ENCODE results near the gene SSB. TPM values are rescaled to one million over a fixed set of nuclear protein-coding genes. Genes with fewer than 3 reads are reported as not detected.
"Not testable (repeated sequence)": the region's sequence is repeated elsewhere in the genome, so short reads cannot be mapped to it uniquely, and the experiment has no call there.

The SSB gene
- total and polyA plus RNA-seq, 2 experiments from 2014 or later: 90.7 to 235 TPM

GRCh38 chr2:169757778-169758177 lies 40.9 kb upstream of the SSB start:
- Histone ChIP-seq H3K4me3 (no peak overlapping the region), H3K4me1 (ENCODE audit: low read depth) (no peaks in the 10 kb centered on the region), H3K36me3 (no peaks in the 10 kb centered on the region), H3K27me3 (no peaks in the 10 kb centered on the region), H3K27ac (no peak overlapping the region), H3K9me3 (ENCODE audit: low read depth) (no peaks in the 10 kb centered on the region)
- DNase-seq (ENCODE audit: low read depth in 1 of 2, low spot score in 1 of 2): no peak
- TF ChIP-seq CTCF (IDR thresholded peaks at IDR 0.05; ENCODE audit: low read depth, low read length): no peak

DNA sequence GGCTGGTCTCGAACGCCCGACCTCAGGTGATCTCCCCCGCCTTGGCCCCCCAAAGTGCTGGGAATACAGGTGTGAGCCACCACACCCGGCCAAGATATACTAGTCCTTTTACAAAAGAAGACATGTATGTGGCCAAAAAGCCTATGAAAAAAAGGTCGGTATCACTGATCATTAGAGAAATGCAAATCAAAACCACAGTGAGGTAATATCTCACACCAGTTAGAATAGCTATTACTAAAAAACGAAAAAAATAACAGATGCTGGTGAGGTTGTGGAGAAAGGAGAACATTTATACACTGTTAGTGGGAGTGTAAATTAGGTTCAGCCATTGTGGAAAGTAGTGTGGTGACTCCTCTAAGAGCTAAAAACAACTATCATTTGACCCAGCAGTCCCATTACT lies 38.7 kb upstream of the SSB start:
- H3K36me3 ChIP-seq: no peaks in the 10 kb centered on the region
- H3K4me3 ChIP-seq: no peak overlapping the region
- H3K4me1 ChIP-seq (ENCODE audit: low read depth): no peaks in the 10 kb centered on the region
- no peak overlapping the region for H3K27ac ChIP-seq
- no peak for DNase-seq (ENCODE audit: low read depth in 1 of 2, low spot score in 1 of 2)
- H3K9me3 ChIP-seq (ENCODE audit: low read depth): no peaks in the 10 kb centered on the region
- no peaks in the 10 kb centered on the region for H3K27me3 ChIP-seq
- no peak for TF ChIP-seq CTCF (IDR thresholded peaks at IDR 0.05; ENCODE audit: low read depth, low read length)

GRCh38 chr2:169760798-169761197 lies 37.9 kb upstream of the SSB start:
- H3K27me3 ChIP-seq; H3K36me3 ChIP-seq; DNase-seq (ENCODE audit: low read depth in 1 of 2, low spot score in 1 of 2); H3K4me3 ChIP-seq; H3K27ac ChIP-seq; H3K9me3 ChIP-seq (ENCODE audit: low read depth); H3K4me1 ChIP-seq (ENCODE audit: low read depth): not testable (repeated sequence)

- TF ChIP-seq CTCF (IDR thresholded peaks at IDR 0.05; ENCODE audit: low read depth, low read length): no peak
- no peak overlapping the region for H3K4me3 ChIP-seq
- H3K27me3 ChIP-seq: no peaks in the 10 kb centered on the region
- H3K27ac ChIP-seq: no peak overlapping the region
- no peaks in the 10 kb centered on the region for H3K4me1 ChIP-seq (ENCODE audit: low read depth)
- DNase-seq (ENCODE audit: low read depth in 1 of 2, low spot score in 1 of 2): no peak
- no peaks in the 10 kb centered on the region for H3K9me3 ChIP-seq (ENCODE audit: low read depth)
- no peaks in the 10 kb centered on the region for H3K36me3 ChIP-seq
Measured at GRCh38 chr2:169761251-169761969, 37.3 kb upstream of the SSB start.

GRCh38 chr2:169761970-169762292 lies 36.7 kb upstream of the SSB start:
- no peaks in the 10 kb centered on the region for H3K9me3 ChIP-seq (ENCODE audit: low read depth)
- DNase-seq (ENCODE audit: low read depth in 1 of 2, low spot score in 1 of 2): no peak
- no peak overlapping the region for H3K27ac ChIP-seq
- no peaks in the 10 kb centered on the region for H3K27me3 ChIP-seq
- no peaks in the 10 kb centered on the region for H3K4me1 ChIP-seq (ENCODE audit: low read depth)
- no peak for TF ChIP-seq CTCF (IDR thresholded peaks at IDR 0.05; ENCODE audit: low read depth, low read length)
- H3K36me3 ChIP-seq: no peaks in the 10 kb centered on the region
- H3K4me3 ChIP-seq: no peak overlapping the region

- peak in 1 of 2 donors; percentile 37 for DNase-seq (ENCODE audit: low read depth in 1 of 2, low spot score in 1 of 2)
- H3K4me1 ChIP-seq (ENCODE audit: low read depth): no peaks in the 10 kb centered on the region
- TF ChIP-seq CTCF (IDR thresholded peaks at IDR 0.05; ENCODE audit: low read depth, low read length): no peak
- no peaks in the 10 kb centered on the region for H3K27me3 ChIP-seq
- H3K4me3 ChIP-seq: no peak overlapping the region
- H3K9me3 ChIP-seq (ENCODE audit: low read depth): no peaks in the 10 kb centered on the region
- H3K36me3 ChIP-seq: no peaks in the 10 kb centered on the region
- no peak overlapping the region for H3K27ac ChIP-seq
Measured at GRCh38 chr2:169765523-169765922, 33.1 kb upstream of the SSB start.

All from cardiac muscle cell (in vitro differentiated cells and primary cell).